Naive B cell (primary cell): ENCODE data around the gene CA5B. TPM values are rescaled to one million over a fixed set of nuclear protein-coding genes. Genes with fewer than 3 reads are reported as not detected.
"Not testable (repeated sequence)": the region's sequence is repeated elsewhere in the genome, so short reads cannot be mapped to it uniquely, and the experiment has no call there.

ENCODE experiments used
- ATAC-seq, 2 donors: fragments of 150-1000 bp; cut with Tn5 transposase; 2 replicates each; pipeline ENCODE4 v1.10.0; 2021; ENCODE audit warnings: low read depth in 2 of 2, mild to moderate bottlenecking in 2 of 2, moderate library complexity in 2 of 2
- DNase-seq: peaks from one replicate; pipeline ENCODE4 v3.0.0; 2022
- H3K27ac Mint-ChIP-seq, 6 donors: one replicate each; pipeline ENCODE4 v1.8.0; 2020 to 2022; ENCODE audit warnings: mild to moderate bottlenecking in 6 of 6, mixed read lengths in 6 of 6, moderate library complexity in 5 of 6, inconsistent platforms in 2 of 6
- H3K27me3 Mint-ChIP-seq, 3 donors: one replicate each; pipeline ENCODE4 v1.8.0; 2021 to 2022; ENCODE audit warnings: mixed read lengths in 3 of 3, mild to moderate bottlenecking in 1 of 3
- H3K36me3 Mint-ChIP-seq, 2 donors: one replicate each; pipeline ENCODE4 v1.8.0; 2020 to 2022; ENCODE audit warnings: mixed read lengths in 2 of 2, inconsistent platforms in 1 of 2, mild to moderate bottlenecking in 1 of 2
- H3K4me1 Mint-ChIP-seq, 3 donors: one replicate each; pipeline ENCODE4 v1.8.0; 2020 to 2022; ENCODE audit warnings: mixed read lengths in 3 of 3, inconsistent platforms in 1 of 3, mild to moderate bottlenecking in 1 of 3, moderate library complexity in 1 of 3
- H3K4me3 Mint-ChIP-seq, 8 donors: one replicate each; pipeline ENCODE4 v1.8.0; 2020 to 2022; ENCODE audit warnings: mild to moderate bottlenecking in 8 of 8, mixed read lengths in 8 of 8, moderate library complexity in 8 of 8, inconsistent platforms in 2 of 8
- H3K9me3 Mint-ChIP-seq, 7 donors: one replicate each; pipeline ENCODE4 v1.8.0; 2020 to 2022; ENCODE audit warnings: mixed read lengths in 7 of 7, mild to moderate bottlenecking in 5 of 7, inconsistent platforms in 2 of 7, moderate library complexity in 1 of 7
- polyA plus RNA-seq, 6 donors: library from polyadenylated mRNA; unstranded; fragments of 300-500 nt; fragmentation: Illumina TruSeq; gene quantifications; one replicate each; pipeline ENCODE4 v1.2.3, GENCODE V29; 2021; ENCODE audit warnings: low read depth in 6 of 6

Gene CA5B, protein sequence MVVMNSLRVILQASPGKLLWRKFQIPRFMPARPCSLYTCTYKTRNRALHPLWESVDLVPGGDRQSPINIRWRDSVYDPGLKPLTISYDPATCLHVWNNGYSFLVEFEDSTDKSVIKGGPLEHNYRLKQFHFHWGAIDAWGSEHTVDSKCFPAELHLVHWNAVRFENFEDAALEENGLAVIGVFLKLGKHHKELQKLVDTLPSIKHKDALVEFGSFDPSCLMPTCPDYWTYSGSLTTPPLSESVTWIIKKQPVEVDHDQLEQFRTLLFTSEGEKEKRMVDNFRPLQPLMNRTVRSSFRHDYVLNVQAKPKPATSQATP
- 10 to 100 TPM; 37.4 to 76.1 (median 56.0) TPM for polyA plus RNA-seq

DNA sequence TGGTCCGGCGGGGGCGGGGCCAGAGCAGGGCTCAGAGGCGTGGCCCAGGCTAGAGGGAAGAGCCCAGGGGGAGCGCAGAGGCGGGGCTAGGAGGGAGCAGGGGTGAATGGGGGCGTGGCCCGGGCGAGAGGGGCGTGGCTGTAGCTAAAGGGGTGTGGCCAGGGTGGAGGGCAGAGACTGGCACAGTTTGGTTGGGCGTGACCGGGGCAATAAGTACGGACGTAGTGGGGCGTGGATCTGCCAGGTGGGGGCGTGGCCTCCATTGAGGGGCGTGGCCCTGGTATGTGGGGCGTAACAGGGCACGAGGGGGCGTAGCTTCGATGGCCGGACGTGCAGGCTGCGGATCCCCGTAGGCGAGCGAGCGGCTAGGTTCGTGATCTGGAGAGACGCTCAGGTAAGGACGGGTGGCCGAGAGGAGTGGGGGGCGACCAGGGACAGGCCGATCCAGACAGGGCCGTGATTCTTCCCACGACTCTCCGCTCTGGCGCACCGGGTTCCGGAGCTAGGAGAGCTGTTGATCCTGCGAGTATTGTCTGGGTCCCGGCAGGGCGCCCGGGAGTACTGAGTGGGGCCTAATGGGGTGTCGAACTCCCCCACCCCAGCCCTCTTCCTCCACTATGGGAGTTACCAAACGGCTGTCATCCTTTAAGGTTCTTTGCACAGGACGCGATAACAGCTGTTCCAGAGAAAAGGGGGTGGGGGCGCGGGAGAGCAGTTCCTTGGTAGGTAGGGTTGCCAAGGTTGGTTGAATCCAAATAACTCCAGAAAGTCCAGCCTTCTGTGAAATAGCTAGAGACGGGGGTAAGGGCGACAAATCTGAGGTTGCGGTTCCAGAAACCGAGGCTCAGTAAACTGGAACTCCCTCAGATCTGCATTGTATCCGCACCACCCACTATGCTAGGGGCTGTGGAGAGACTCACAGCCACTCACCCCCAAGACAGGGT is at the start of gene CA5B:
CA5B (plus strand) TSS at position 312 of the 944 bp plus-strand sequence. CDS start 11,754 bp downstream, outside the sequence.
- H3K27me3 Mint-ChIP-seq: no peaks in the 10 kb centered on the region
- peaks cover 31 to 47% (median 35%) of the 10 kb centered on the region in 3 donors for H3K4me1 Mint-ChIP-seq
- H3K9me3 Mint-ChIP-seq: no peaks in the 10 kb centered on the region
- ATAC-seq: peak; percentile 89 to 90
- peak within 1 kb of the TSS; percentile 87 to 100 (median 94) for H3K4me3 Mint-ChIP-seq
- peak within 1 kb of the TSS; percentile 88 to 98 (median 94) for H3K27ac Mint-ChIP-seq
- H3K36me3 Mint-ChIP-seq: peaks cover 10 to 14% of the 10 kb centered on the region in 2 donors
- DNase-seq: peak; percentile 99

DNA sequence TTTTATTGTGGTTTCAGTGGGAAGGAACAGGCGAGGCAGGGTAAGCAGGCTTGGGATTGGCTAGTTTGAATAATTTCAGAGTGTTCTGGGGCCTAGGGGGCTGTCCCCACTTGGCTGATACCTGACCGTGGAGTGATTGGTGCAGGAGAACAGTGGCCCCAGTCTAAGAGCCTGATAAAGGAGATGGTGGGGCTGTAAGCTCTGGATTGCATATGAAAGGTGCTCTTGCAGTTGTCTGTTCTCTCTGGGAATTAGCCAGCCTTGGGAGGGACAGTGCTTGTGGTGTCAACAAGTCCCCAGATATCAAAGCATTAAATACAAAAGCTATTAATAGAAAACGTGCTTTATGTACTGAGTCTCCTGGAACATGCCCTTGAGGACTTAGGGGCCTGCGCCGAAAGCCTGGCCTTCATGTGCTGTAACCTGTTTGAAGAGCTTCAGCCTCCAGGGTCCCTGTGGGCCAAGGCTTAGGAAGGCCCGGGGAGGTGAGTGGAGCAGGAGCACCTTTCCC is 43.1 kb upstream of the CA5B start:
- ATAC-seq (no peak), DNase-seq (no peak)
- Mint-ChIP-seq H3K36me3 (peaks cover 38 to 45% of the 10 kb centered on the region in 2 donors), H3K9me3 (peaks cover 0 to 2% (median 0%) of the 10 kb centered on the region in 7 donors), H3K27ac (peak overlapping the region in 1 of 6 donors; percentile 75), H3K27me3 (no peaks in the 10 kb centered on the region), H3K4me1 (peaks cover 0 to 5% (median 0%) of the 10 kb centered on the region in 3 donors), H3K4me3 (no peak overlapping the region)

DNA sequence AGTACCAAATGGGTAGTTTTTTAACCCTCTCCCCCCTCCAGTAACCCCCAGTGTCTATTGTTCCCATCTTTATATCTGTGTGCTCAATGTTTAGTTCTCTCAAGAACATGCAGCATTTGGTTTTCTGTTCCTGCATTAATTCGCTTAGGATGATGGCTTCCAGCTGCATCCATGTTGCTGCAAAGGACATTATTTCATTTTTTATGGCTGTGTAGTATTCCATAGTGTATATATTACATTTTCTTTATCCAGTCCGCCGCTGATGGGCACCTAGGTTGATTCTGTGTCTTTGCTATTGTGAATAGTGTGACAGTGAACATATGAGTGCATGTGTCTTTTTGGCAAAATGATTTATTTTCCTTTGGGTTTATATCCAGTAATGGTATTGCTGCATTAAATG is 41.6 kb upstream of the CA5B start:
- Mint-ChIP-seq H3K36me3 (peaks cover 33 to 36% of the 10 kb centered on the region in 2 donors), H3K27me3 (no peaks in the 10 kb centered on the region), H3K9me3 (peaks cover 0 to 2% (median 0%) of the 10 kb centered on the region in 7 donors), H3K27ac (no peak overlapping the region), H3K4me3 (no peak overlapping the region), H3K4me1 (peaks cover 0 to 5% (median 0%) of the 10 kb centered on the region in 3 donors)
- DNase-seq (no peak), ATAC-seq (no peak)

DNA sequence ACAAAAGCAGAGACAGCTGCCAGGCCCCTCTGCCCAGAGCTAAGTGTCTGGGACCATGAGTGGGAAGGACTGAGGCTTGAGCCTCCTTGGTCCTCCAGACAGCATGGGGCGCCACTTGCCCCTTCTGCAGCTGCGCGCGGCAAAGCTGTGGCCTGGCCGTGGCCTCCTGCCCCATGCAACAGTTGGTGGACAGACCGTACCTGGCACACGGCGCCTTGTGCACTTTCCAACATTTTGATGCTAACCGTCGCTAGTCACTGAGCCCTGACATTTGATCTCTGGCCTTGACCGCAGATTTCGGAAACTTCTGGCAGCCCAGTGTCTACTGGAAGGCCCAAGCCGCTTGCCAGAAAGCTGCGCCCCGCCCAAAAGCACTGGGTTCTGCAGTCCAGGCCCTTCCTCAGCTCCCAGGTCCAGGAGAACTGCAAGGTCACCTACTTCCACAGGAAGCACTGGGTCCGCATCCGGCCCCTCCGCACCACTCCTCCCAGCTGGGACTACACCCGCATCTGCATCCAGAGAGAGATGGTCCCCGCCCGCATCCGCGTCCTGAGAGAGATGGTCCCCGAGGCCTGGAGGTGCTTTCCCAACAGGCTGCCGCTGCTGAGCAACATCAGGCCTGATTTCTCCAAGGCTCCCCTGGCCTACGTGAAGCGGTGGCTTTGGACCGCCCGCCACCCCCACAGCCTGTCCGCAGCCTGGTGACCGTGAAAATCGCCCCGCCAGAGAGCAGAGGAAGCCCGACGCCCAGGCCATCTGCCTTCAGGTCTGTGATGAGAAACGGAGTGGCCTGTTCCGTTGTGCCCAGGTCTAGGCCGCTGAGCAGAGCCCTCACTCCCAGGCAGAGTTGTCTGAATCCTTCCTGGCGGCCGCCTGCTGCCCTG is 35.3 kb upstream of the CA5B start:
- no peaks in the 10 kb centered on the region for H3K27me3 Mint-ChIP-seq
- no peak overlapping the region for H3K4me3 Mint-ChIP-seq
- no peaks in the 10 kb centered on the region for H3K4me1 Mint-ChIP-seq
- no peak for ATAC-seq
- DNase-seq: no peak
- H3K9me3 Mint-ChIP-seq: no peaks in the 10 kb centered on the region
- H3K36me3 Mint-ChIP-seq: peaks cover 9 to 13% of the 10 kb centered on the region in 2 donors
- H3K27ac Mint-ChIP-seq: no peak overlapping the region

DNA sequence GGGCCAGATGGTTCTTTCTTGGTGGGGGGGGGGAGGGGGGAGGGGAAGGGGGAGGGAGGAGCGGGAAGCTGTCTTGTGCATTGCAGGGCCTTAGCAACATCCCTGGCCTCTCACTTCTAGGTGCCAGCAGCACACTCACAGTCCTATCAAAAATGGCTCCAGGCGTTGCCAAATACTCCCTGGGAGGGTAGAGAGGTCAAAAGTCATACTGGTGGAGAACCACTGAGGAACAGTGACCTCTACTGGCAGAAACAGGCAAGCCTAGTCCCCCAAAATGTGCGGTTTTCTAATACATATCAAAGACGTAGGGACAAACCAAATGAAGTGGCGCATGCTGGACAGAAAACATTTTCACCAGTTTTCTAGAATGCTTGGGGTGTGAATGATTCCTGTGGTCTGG is 34.3 kb upstream of the CA5B start:
- H3K4me1 Mint-ChIP-seq, H3K27ac Mint-ChIP-seq, H3K9me3 Mint-ChIP-seq, H3K4me3 Mint-ChIP-seq, H3K27me3 Mint-ChIP-seq, DNase-seq: not testable (repeated sequence)
- peaks cover 9 to 12% of the 10 kb centered on the region in 2 donors for H3K36me3 Mint-ChIP-seq
- ATAC-seq: peak; percentile 20 to 21

DNA sequence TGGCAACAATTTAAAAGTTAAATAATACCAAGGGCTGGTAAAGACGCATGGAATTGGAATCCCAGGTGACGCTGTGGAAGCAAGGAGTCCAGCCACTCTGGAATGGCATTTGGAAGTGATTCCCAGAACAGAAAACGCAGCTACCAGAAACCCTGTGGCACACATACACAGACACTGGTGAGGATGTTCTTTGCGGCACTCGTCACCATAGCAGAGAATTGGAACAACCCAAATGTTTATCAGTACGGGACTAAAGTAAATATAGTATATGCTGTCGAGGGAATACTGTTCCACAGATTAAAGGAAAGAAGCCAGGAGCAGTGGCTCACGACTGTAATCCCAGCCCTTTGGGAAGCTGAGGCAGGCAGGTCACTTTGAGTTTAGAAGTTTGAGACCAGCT is 33.8 kb upstream of the CA5B start:
- not testable (repeated sequence) for DNase-seq, H3K27me3 Mint-ChIP-seq, H3K4me3 Mint-ChIP-seq, H3K4me1 Mint-ChIP-seq, H3K9me3 Mint-ChIP-seq, H3K27ac Mint-ChIP-seq, ATAC-seq
- H3K36me3 Mint-ChIP-seq: peaks cover 9 to 12% of the 10 kb centered on the region in 2 donors

DNA sequence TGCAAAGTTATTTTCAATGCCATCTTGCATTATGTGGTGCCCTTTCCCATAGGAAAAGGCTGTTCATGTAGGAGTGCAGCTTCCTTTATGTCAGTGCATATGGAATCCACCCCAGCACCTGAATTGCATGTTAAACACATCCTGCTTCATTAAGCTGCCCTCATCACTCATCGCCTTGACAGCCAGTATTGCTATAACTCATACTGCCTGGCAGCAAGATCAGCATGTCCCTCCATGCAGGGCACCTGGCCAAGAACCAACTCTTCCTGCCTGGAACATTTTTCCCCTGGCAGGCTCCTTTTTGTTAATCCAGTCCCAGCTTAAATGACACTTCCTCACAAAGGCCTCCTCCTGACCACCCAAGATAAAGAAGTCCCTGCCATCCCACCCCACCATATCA is 23.5 kb upstream of the CA5B start:
- Mint-ChIP-seq H3K4me1 (peaks cover 0 to 5% (median 3%) of the 10 kb centered on the region in 3 donors), H3K27me3 (no peaks in the 10 kb centered on the region), H3K4me3 (peak overlapping the region in 1 of 8 donors; percentile 23), H3K27ac (no peak overlapping the region), H3K36me3 (peaks cover 8 to 14% of the 10 kb centered on the region in 2 donors), H3K9me3 (peaks cover 0 to 3% (median 0%) of the 10 kb centered on the region in 7 donors)
- DNase-seq: no peak
- no peak for ATAC-seq

DNA sequence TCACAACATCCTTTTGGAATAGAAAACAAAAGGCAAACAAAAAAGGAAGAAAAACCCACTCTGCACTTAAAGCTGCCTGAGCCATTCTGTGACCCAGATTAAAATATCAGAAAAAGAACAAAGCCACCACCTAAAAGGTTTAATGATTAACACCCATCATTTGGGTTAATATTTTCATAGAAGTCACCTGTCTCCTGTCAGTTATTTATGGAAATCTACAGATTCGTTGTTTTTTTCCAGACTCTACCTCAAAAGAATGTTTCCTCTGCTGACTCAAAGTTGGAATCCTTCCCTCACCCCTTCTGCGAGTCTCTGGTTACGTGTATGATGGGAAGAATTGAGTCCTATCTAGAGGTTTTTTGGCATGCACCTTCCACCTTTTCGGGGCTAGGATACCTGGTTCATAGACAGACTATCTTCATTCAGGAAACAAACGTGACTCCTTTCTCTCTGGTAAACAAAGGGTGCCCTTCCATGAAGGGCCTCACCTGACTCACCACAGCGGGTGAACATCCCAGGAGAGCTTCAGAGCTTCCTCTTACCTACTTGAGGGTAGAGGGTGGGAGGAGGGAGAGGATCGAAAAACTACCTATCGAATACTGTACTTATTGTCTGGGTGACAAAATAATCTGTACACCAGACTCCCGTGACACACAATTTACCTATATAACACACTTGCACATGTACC is 19.6 kb upstream of the CA5B start:
- ATAC-seq: no peak
- no peak for DNase-seq
- Mint-ChIP-seq H3K36me3 (peaks cover 5 to 7% of the 10 kb centered on the region in 2 donors), H3K9me3 (peaks cover 0 to 3% (median 0%) of the 10 kb centered on the region in 7 donors), H3K4me3 (no peak overlapping the region), H3K4me1 (peaks cover 0 to 4% (median 3%) of the 10 kb centered on the region in 3 donors), H3K27ac (peak overlapping the region in 2 of 6 donors; percentile 8 to 28), H3K27me3 (no peaks in the 10 kb centered on the region)

DNA sequence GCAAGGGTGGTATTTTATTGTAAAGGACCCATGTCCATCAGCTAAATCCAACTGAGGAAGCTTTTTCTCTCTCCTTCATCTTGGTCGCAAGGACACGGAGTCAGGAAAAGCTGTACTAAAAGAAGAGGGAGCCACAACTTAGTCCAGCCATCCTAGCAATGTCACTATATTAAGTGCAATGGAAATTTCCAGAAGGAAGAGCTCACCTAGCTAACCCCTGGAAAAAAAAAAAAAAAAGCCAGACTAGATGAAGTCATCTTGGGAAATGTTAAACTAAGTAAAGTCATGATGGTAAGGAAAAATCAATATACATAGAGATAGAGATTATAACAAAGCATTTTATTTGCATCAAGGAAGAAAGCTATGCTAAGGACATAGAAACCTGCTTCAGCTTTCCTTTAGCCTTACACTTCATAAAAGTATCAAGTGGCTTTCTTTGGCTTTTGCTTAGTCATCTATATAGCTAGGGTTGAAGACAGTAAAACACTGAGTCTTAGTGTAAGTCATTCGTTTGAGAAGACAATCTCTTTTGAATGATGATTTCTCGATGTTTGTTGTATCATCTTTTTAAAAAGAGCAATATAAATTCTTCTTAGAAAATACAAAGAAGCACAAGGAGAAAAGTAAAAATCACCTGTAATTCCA is 18.6 kb upstream of the CA5B start:
- Mint-ChIP-seq H3K9me3 (no peaks in the 10 kb centered on the region), H3K36me3 (no peaks in the 10 kb centered on the region), H3K27ac (peak overlapping the region in 2 of 6 donors; percentile 8 to 85)

DNA sequence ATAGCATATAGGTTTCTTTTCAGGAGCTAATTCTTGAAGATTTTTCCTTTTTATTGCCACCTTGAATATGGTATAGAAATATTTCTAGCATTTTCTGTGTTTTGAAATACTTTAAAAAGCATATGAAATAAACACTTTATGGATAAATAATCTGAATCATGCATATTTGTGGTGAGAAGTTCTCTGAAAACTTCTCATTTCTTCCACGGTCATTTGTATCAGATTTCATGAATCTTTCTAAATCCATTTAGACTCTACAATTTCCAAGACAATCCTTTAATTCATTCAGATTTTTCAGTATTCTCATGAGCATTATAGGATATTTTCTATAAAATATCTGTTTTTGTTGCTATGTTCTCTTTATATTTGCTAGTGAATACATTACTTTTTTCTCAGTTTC is 16.2 kb upstream of the CA5B start:
- DNase-seq (no peak), ATAC-seq (no peak)
- H3K4me3 Mint-ChIP-seq: no peak overlapping the region
- no peaks in the 10 kb centered on the region for H3K4me1 Mint-ChIP-seq
- H3K36me3 Mint-ChIP-seq: no peaks in the 10 kb centered on the region
- H3K27me3 Mint-ChIP-seq: no peaks in the 10 kb centered on the region
- no peaks in the 10 kb centered on the region for H3K9me3 Mint-ChIP-seq
- no peak overlapping the region for H3K27ac Mint-ChIP-seq

More for the DNA sequence above, 18.6 kb upstream of the CA5B start:
- DNase-seq (no peak), ATAC-seq (no peak)
- no peaks in the 10 kb centered on the region for H3K4me1 Mint-ChIP-seq
- H3K27me3 Mint-ChIP-seq: no peaks in the 10 kb centered on the region
- H3K4me3 Mint-ChIP-seq: no peak overlapping the region

DNA sequence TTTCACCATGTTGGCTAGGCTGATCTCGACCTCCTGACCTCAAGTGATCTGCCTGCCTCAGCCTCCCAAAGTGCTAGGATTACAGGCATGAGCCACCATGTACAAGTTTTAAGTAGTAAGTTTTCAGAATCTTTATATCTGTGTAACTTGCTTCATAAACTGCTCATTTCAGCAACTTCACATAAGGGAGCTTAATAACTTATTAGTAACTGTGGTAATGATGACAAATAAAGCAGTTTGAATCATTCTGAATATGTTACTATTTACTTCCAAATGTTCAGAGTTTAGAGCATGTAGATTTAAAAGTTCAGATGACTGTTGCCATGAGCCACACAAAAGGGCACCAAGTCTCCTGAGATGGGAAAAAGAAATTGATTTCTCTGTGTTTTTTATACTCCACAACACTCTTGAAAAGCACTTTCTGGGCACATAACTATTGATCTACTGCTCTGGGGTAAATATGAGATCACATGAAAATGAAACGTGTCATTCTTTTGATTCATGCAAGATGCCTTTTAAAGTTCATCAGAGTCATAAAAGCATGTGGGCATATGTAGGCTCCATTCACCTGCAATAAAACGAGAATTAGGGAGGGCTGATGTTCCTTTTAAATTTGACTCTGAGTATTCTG is 14.1 kb upstream of the CA5B start:
- H3K36me3 Mint-ChIP-seq: peaks cover 0 to 8% of the 10 kb centered on the region in 2 donors
- ATAC-seq (no peak), DNase-seq (no peak)
- H3K9me3 Mint-ChIP-seq: peaks cover 0 to 6% (median 0%) of the 10 kb centered on the region in 7 donors
- no peaks in the 10 kb centered on the region for H3K4me1 Mint-ChIP-seq
- H3K4me3 Mint-ChIP-seq: no peak overlapping the region
- H3K27me3 Mint-ChIP-seq: no peaks in the 10 kb centered on the region
- H3K27ac Mint-ChIP-seq: no peak overlapping the region
